OCI-LY1 (cell line): ENCODE results near the gene TXNRD1.

Source experiments
- CTCF ChIP-seq: fragments of 200-600 bp; sonication (generic), shearing (Covaris generic); IDR thresholded peaks from 2 replicates; pipeline ENCODE4 v1.5.1; 2017; ENCODE audit warnings: mild to moderate bottlenecking, antibody characterized with exemption, low read length, moderate library complexity, mixed read lengths
- EZH2 ChIP-seq: fragments of 200-600 bp; sonication (generic), shearing (Covaris generic); IDR thresholded peaks from 2 replicates; pipeline ENCODE4 v1.8.0; 2017; ENCODE audit warnings: borderline replicate concordance, mixed run types, mild to moderate bottlenecking, antibody characterized with exemption, low read length, moderate library complexity, mixed read lengths

GRCh38 chr12:104279164-104279563, 63.6 kb downstream of the TXNRD1 start:
- TF ChIP-seq CTCF (no peak), EZH2 (no peak)
